Loucy (cell line): Measurements from ENCODE around the gene PNPT1.

Experiments used
- CTCF ChIP-seq: fragments of 200-600 bp; sonication (generic); conservative IDR thresholded peaks from 2 replicates; pipeline ENCODE4 v1.5.1; 2014; ENCODE audit warnings: mild to moderate bottlenecking, antibody characterized with exemption, low read length
- EZH2phosphoT487 ChIP-seq: fragments of 200-600 bp; IDR thresholded peaks from 2 replicates; pipeline ENCODE4 v1.6.1; 2018; ENCODE audit warnings: antibody characterized with exemption, mild to moderate bottlenecking, moderate library complexity, borderline replicate concordance

GRCh38 chr2:55610954-55611743 is 82.5 kb downstream of the PNPT1 start:
- no peak for TF ChIP-seq CTCF
- no peak for TF ChIP-seq EZH2phosphoT487
